WERI-Rb-1 (cell line): Measurements from ENCODE around the gene DSCAM.

Experiments used
- DNase-seq: peaks from one replicate; pipeline ENCODE4 v3.0.0-alpha.2; 2020
- H3K27ac ChIP-seq: fragments of 250-450 bp; sonication (Bioruptor Pico); 2 replicates; pipeline ENCODE4 v1.5.1; 2020; ENCODE audit warnings: mild to moderate bottlenecking, moderate library complexity
- H3K27me3 ChIP-seq: fragments of 250-450 bp; sonication (Bioruptor Pico); 2 replicates; pipeline ENCODE4 v1.5.1; 2021; ENCODE audit warnings: mild to moderate bottlenecking, low read depth, moderate library complexity; ENCODE audit not compliant: insufficient read depth, severe bottlenecking
- H3K36me3 ChIP-seq: fragments of 250-450 bp; sonication (Bioruptor Pico); 2 replicates; pipeline ENCODE4 v1.5.1; 2020; ENCODE audit warnings: mild to moderate bottlenecking, moderate library complexity
- H3K4me3 ChIP-seq: 2 replicates; pipeline ENCODE4 v1.5.1; 2011; ENCODE audit warnings: low read depth, mild to moderate bottlenecking, control low read depth, low read length
- H3K9me3 ChIP-seq: fragments of 250-450 bp; sonication (Bioruptor Pico); 2 replicates; pipeline ENCODE4 v1.5.1; 2021; ENCODE audit warnings: mild to moderate bottlenecking, moderate library complexity; ENCODE audit not compliant: severe bottlenecking
- CTCF ChIP-seq: IDR thresholded peaks from 2 replicates; pipeline ENCODE4 v1.5.1; 2011; ENCODE audit warnings: low read depth, mild to moderate bottlenecking, control low read depth, inconsistent platforms, low read length

Gene DSCAM

GRCh38 chr21:40751221-40751620, 95.7 kb downstream of the DSCAM start:
- Histone ChIP-seq H3K36me3 (no peaks in the 10 kb centered on the region), H3K9me3 (no peaks in the 10 kb centered on the region), H3K27ac (no peak overlapping the region), H3K27me3 (no peaks in the 10 kb centered on the region), H3K4me3 (no peak overlapping the region)
- no peak for TF ChIP-seq CTCF
- DNase-seq, result no peak

GRCh38 chr21:40736145-40736544, 110.8 kb downstream of the DSCAM start:
- no peak for TF ChIP-seq CTCF

GRCh38 chr21:40733024-40733397, 113.9 kb downstream of the DSCAM start:
- TF ChIP-seq CTCF, result no peak
- H3K4me3 ChIP-seq, result no peak overlapping the region
- DNase-seq, result no peak
- no peak overlapping the region for H3K27ac ChIP-seq
- H3K36me3 ChIP-seq, result no peaks in the 10 kb centered on the region
- no peaks in the 10 kb centered on the region for H3K27me3 ChIP-seq
- H3K9me3 ChIP-seq, result no peaks in the 10 kb centered on the region

More at GRCh38 chr21:40736145-40736544, 110.8 kb downstream of the DSCAM start:
- Histone ChIP-seq H3K36me3 (no peaks in the 10 kb centered on the region), H3K4me3 (no peak overlapping the region), H3K9me3 (no peaks in the 10 kb centered on the region), H3K27ac (no peak overlapping the region), H3K27me3 (no peaks in the 10 kb centered on the region)
- no peak for DNase-seq

- no peaks in the 10 kb centered on the region for H3K36me3 ChIP-seq
- no peaks in the 10 kb centered on the region for H3K9me3 ChIP-seq
- no peak overlapping the region for H3K4me3 ChIP-seq
- H3K27ac ChIP-seq, result no peak overlapping the region
- DNase-seq, result no peak
- TF ChIP-seq CTCF, result no peak
- H3K27me3 ChIP-seq, result no peaks in the 10 kb centered on the region
These were observed 114.5 kb downstream of the DSCAM start for GRCh38 chr21:40732253-40733023.

GRCh38 chr21:40731206-40731605, 115.8 kb downstream of the DSCAM start:
- Histone ChIP-seq H3K27ac (no peak overlapping the region), H3K27me3 (no peaks in the 10 kb centered on the region), H3K36me3 (no peaks in the 10 kb centered on the region), H3K4me3 (no peak overlapping the region), H3K9me3 (no peaks in the 10 kb centered on the region)
- no peak for DNase-seq
- TF ChIP-seq CTCF, result no peak

GRCh38 chr21:40730426-40730800, 116.5 kb downstream of the DSCAM start:
- Histone ChIP-seq H3K4me3 (no peak overlapping the region), H3K27ac (no peak overlapping the region), H3K27me3 (no peaks in the 10 kb centered on the region), H3K36me3 (no peaks in the 10 kb centered on the region), H3K9me3 (no peaks in the 10 kb centered on the region)
- DNase-seq, result no peak
- no peak for TF ChIP-seq CTCF
